Stimulated activated effector memory CD8-positive, alpha-beta T cell treated with anti-CD3 and anti-CD28 coated beads, Interleukin-12 subunit alpha, Interleukin-12 subunit beta, amount 100 ng/mL, for 72 hours (primary cell): ENCODE results near the gene DOCK2.
A peak's percentile ranks its signal among the peaks of the same experiment; 100 is the strongest.
"Not testable (repeated sequence)": the region's sequence is repeated elsewhere in the genome, so short reads cannot be mapped to it uniquely, and the experiment has no call there.

ENCODE experiments used
- ATAC-seq: fragments of 150-1000 bp; cut with Tn5 transposase; 2 replicates; pipeline ENCODE4 v1.10.0; 2021
- DNase-seq, 2 donors: peaks; one replicate each; pipeline ENCODE4 v3.0.0; 2021 to 2022; ENCODE audit warnings: low spot score in 2 of 2
- H3K27ac Mint-ChIP-seq: one replicate; pipeline ENCODE4 v1.8.0; 2022; ENCODE audit warnings: mild to moderate bottlenecking, mixed read lengths
- H3K36me3 Mint-ChIP-seq: one replicate; pipeline ENCODE4 v1.8.0; 2022; ENCODE audit warnings: mild to moderate bottlenecking, mixed read lengths
- H3K4me1 Mint-ChIP-seq: one replicate; pipeline ENCODE4 v1.8.0; 2022; ENCODE audit warnings: mixed read lengths
- H3K4me3 Mint-ChIP-seq: one replicate; pipeline ENCODE4 v1.8.0; 2022; ENCODE audit warnings: mild to moderate bottlenecking, mixed read lengths
- H3K9me3 Mint-ChIP-seq: one replicate; pipeline ENCODE4 v1.8.0; 2022; ENCODE audit warnings: mixed read lengths

DOCK2 gene

GRCh38 chr5:169834540-169834939 is 197.5 kb downstream of the DOCK2 start:
- DNase-seq, H3K4me3 Mint-ChIP-seq, H3K9me3 Mint-ChIP-seq: not testable (repeated sequence)
- H3K36me3 Mint-ChIP-seq, result peaks cover 18% of the 10 kb centered on the region
- ATAC-seq, result peak; percentile 71
- peak overlapping the region; percentile 53 for H3K27ac Mint-ChIP-seq
- peaks cover 49% of the 10 kb centered on the region for H3K4me1 Mint-ChIP-seq

DNA sequence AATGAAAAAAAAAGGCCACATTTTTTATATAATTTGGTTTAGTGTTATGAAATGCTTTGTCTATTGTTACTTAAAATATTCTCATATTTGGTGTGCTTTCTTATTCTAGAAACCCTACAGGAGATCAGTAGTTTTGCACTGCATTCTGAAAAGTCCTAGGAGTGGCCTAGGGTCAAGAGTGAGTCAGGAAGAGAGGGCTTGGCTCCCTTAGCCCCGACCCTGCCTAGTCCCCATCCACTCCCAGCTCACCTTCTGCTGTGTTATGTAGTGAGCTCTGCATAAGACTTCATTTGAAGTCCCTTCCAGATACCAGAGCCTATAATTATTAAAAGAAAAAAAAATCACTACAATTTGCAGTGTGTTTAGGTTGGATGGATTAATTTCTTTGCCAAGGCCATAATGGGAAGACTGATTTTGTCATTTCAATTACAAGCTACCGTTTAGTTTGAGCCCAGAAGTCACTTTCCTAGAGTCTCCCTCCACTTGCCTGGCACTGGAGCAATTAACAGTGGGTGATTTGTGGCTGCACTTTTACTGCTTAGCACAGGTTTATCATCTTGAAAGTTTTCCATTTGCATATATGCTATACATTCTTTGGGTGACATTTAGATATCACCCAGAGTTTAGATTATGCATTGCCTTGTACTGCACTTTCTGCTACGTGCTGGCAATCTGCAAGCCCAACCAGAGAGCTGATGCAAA is 199.9 kb downstream of the DOCK2 start:
- Mint-ChIP-seq H3K36me3 (peaks cover 43% of the 10 kb centered on the region), H3K27ac (no peak overlapping the region), H3K4me3 (no peak overlapping the region), H3K4me1 (peaks cover 56% of the 10 kb centered on the region), H3K9me3 (no peaks in the 10 kb centered on the region)
- ATAC-seq (no peak), DNase-seq (no peak)

DNA sequence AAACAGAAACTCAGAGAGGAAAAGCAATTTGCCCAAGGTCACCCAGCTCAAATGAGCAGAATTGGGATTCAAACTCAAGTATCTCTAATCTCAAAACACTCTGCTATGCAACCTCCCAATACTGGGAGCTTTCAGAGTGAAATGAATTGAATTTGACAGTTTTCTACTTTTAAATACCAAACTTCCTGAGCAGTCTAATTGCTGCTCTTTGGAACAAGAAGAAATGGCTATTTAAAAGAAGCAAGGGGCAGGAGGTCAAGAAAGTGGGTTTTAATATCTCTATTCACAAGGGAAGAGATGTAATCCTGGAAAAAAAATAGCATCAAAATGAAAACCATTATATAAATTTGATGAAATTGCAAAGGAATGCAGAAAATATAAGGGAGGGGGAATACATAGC is 200.6 kb downstream of the DOCK2 start:
- DNase-seq (no peak), ATAC-seq (no peak)
- no peak overlapping the region for H3K4me3 Mint-ChIP-seq
- no peaks in the 10 kb centered on the region for H3K9me3 Mint-ChIP-seq
- peaks cover 50% of the 10 kb centered on the region for H3K36me3 Mint-ChIP-seq
- H3K4me1 Mint-ChIP-seq, result peaks cover 49% of the 10 kb centered on the region
- peak overlapping the region; percentile 19 for H3K27ac Mint-ChIP-seq

GRCh38 chr5:169838688-169839087 is 201.6 kb downstream of the DOCK2 start:
- peaks cover 60% of the 10 kb centered on the region for H3K36me3 Mint-ChIP-seq
- peaks cover 40% of the 10 kb centered on the region for H3K4me1 Mint-ChIP-seq
- H3K4me3 Mint-ChIP-seq, result no peak overlapping the region
- ATAC-seq (peak; percentile 93), DNase-seq (peak in 1 of 2 donors; percentile 56)
- no peaks in the 10 kb centered on the region for H3K9me3 Mint-ChIP-seq
- H3K27ac Mint-ChIP-seq, result peak overlapping the region; percentile 19

DNA sequence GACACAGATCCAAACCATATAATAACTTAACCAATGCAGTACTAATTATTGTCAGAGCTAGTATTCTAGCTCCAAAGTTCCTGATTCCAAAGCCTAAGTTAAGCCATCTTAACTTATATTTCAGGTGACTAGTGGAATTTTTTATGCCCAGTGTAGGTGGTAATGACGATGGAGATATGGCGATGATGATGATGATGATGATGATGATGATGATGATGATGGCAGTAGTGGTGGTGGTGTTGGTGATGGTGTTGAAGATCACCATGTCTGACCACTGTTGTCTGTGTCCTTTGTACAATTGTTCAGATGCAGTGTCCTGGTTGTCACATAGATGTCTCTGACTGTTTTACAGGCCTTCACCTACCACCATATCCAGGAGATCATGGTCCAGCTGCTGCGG is 203.3 kb downstream of the DOCK2 start:
- peaks cover 43% of the 10 kb centered on the region for H3K4me1 Mint-ChIP-seq
- ATAC-seq, result no peak

DNA sequence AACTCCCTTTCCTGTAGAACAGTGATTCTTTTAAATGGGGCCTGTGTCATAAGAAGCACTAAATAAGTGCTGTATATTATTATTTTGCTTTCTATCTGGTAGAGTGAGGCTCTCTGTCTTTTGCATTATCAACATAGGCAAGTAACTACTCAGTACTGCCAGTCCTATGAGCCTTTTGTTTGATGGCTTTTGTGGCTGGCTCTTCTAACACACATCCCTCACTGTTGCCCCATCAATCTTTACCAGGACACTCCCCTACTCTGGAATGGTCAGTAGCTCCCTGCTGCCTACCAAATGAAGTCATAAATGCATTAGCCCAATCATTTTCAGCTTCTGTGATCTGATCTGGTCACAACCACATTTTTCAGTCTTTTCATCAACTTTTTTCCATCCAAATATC is 205.6 kb downstream of the DOCK2 start:
- peaks cover 72% of the 10 kb centered on the region for H3K36me3 Mint-ChIP-seq
- no peak overlapping the region for H3K4me3 Mint-ChIP-seq

More for the DNA sequence above, 203.3 kb downstream of the DOCK2 start:
- Mint-ChIP-seq H3K36me3 (peaks cover 68% of the 10 kb centered on the region), H3K4me3 (no peak overlapping the region), H3K27ac (no peak overlapping the region), H3K9me3 (no peaks in the 10 kb centered on the region)
- no peak for DNase-seq

DNA sequence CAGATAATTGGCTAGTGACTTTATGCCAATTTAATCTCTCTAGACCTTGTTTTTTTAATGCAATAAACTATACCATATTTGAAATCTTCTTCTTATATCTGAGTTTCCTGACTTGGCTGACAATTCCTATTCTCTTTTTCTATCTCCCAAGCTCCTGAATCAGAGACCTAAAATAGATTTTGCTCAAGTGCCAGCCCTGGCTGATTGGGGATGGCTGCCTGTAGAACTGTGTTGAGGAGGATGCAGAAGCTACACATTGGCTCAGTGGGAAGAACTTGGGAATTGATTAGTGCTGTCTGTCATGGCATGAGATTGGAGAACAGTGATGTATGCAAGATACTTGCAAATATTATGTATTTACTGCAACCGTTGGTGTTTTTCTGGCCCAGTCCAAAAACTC is 210.4 kb downstream of the DOCK2 start:
- ATAC-seq (no peak), DNase-seq (no peak)
- peaks cover 60% of the 10 kb centered on the region for H3K36me3 Mint-ChIP-seq
- H3K9me3 Mint-ChIP-seq, result peaks cover 13% of the 10 kb centered on the region
- no peak overlapping the region for H3K27ac Mint-ChIP-seq
- H3K4me3 Mint-ChIP-seq, result no peak overlapping the region
- H3K4me1 Mint-ChIP-seq, result peaks cover 22% of the 10 kb centered on the region

More for the DNA sequence above, 205.6 kb downstream of the DOCK2 start:
- ATAC-seq (no peak), DNase-seq (no peak)
- Mint-ChIP-seq H3K27ac (no peak overlapping the region), H3K4me1 (peaks cover 40% of the 10 kb centered on the region), H3K9me3 (no peaks in the 10 kb centered on the region)

DNA sequence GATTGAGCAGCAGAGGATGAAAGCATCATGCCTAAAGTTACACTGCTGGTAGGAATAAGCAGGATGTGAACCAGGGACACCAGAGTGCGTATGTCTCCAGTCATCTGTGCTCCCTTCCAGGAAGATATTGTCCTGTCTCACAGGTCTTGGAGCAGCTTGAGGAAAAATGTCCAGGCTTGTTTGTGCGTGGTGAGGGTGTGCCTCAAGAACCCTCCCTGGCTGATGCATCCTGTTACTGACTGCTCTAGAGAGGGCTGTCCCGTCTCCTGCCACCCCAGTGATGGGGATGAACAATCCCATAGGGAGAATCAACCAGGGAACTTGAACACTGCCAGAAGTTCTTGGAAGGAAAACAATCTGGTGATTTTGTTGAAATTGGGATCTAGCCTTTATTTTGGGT is 211.2 kb downstream of the DOCK2 start:
- Mint-ChIP-seq H3K4me3 (no peak overlapping the region), H3K36me3 (peaks cover 56% of the 10 kb centered on the region), H3K27ac (no peak overlapping the region), H3K9me3 (peaks cover 13% of the 10 kb centered on the region), H3K4me1 (peaks cover 22% of the 10 kb centered on the region)
- no peak for DNase-seq
- ATAC-seq, result no peak

- peaks cover 54% of the 10 kb centered on the region for H3K36me3 Mint-ChIP-seq
- no peak overlapping the region for H3K27ac Mint-ChIP-seq
Measured at GRCh38 chr5:169848792-169849191, 211.7 kb downstream of the DOCK2 start.

DNA sequence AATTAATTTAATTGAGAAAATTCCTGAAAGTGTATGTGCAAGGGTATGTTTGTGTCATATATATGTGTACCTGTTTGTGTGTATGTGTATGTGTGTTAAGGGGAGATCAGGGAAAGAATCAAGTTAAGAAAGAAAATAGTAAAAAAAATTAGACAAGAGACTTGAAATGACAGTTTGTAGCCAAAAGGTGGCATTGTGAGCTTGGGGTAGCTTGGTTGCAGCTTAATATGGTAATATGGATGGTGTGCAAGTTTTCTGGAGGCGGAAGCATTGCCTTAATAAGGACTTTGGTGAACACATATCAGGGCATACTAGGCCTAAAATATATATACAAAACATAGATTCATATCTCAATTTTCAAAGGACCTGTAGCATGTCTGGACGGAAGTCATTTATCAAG is 213.3 kb downstream of the DOCK2 start:
- Mint-ChIP-seq H3K4me3 (no peak overlapping the region), H3K9me3 (peaks cover 13% of the 10 kb centered on the region), H3K27ac (no peak overlapping the region), H3K4me1 (peaks cover 15% of the 10 kb centered on the region), H3K36me3 (peaks cover 54% of the 10 kb centered on the region)
- ATAC-seq (no peak), DNase-seq (no peak)

More at GRCh38 chr5:169848792-169849191, 211.7 kb downstream of the DOCK2 start:
- DNase-seq (no peak), ATAC-seq (no peak)
- Mint-ChIP-seq H3K4me1 (peaks cover 22% of the 10 kb centered on the region), H3K9me3 (peaks cover 13% of the 10 kb centered on the region), H3K4me3 (no peak overlapping the region)

- DNase-seq (no peak), ATAC-seq (no peak)
- peaks cover 20% of the 10 kb centered on the region for H3K4me1 Mint-ChIP-seq
- H3K27ac Mint-ChIP-seq, result no peak overlapping the region
- H3K9me3 Mint-ChIP-seq, result peaks cover 13% of the 10 kb centered on the region
- H3K36me3 Mint-ChIP-seq, result peaks cover 59% of the 10 kb centered on the region
- H3K4me3 Mint-ChIP-seq, result no peak overlapping the region
Measured at GRCh38 chr5:169851321-169851850, 214.3 kb downstream of the DOCK2 start.

- H3K9me3 Mint-ChIP-seq, result peaks cover under 1% of the 10 kb centered on the region
- ATAC-seq, result peak; percentile 97
- peaks cover 44% of the 10 kb centered on the region for H3K36me3 Mint-ChIP-seq
- no peak overlapping the region for H3K27ac Mint-ChIP-seq
- no peak overlapping the region for H3K4me3 Mint-ChIP-seq
- peaks cover 46% of the 10 kb centered on the region for H3K4me1 Mint-ChIP-seq
- no peak for DNase-seq
Measured at GRCh38 chr5:169856571-169856970, 219.5 kb downstream of the DOCK2 start.

DNA sequence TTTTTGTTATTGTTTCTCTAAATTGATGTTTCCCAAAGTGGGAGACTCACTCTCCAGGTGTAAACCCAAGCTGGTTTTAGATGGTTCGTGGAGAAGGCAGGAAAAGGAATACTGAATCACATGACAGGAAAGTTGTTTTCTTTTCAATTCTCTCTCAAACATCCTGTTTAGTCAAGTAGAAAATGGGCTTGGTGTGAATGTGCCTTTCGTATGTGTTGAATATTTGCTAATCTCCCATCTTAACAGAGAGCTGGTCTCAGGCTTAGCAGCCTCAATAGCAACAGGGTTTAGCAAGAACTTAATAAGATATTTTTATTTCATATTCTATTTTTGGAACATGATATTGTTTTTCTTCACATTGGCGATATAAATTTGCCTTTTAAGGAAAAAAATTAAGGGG is 223.5 kb downstream of the DOCK2 start:
- Mint-ChIP-seq H3K27ac (peak overlapping the region; percentile 11), H3K36me3 (peaks cover 26% of the 10 kb centered on the region), H3K9me3 (no peaks in the 10 kb centered on the region), H3K4me1 (peaks cover 44% of the 10 kb centered on the region), H3K4me3 (no peak overlapping the region)
- DNase-seq (no peak), ATAC-seq (no peak)

GRCh38 chr5:169861433-169861832 is 224.4 kb downstream of the DOCK2 start:
- peaks cover 47% of the 10 kb centered on the region for H3K4me1 Mint-ChIP-seq
- ATAC-seq, result no peak
- H3K27ac Mint-ChIP-seq, result no peak overlapping the region
- no peak for DNase-seq
- no peak overlapping the region for H3K4me3 Mint-ChIP-seq
- peaks cover 23% of the 10 kb centered on the region for H3K36me3 Mint-ChIP-seq
- no peaks in the 10 kb centered on the region for H3K9me3 Mint-ChIP-seq

- Mint-ChIP-seq H3K4me3 (no peak overlapping the region), H3K9me3 (no peaks in the 10 kb centered on the region), H3K4me1 (peaks cover 50% of the 10 kb centered on the region), H3K36me3 (peaks cover 23% of the 10 kb centered on the region), H3K27ac (no peak overlapping the region)
- ATAC-seq (no peak), DNase-seq (no peak)
Measured at GRCh38 chr5:169861934-169862333, 224.9 kb downstream of the DOCK2 start.

GRCh38 chr5:169862391-169862811 is 225.3 kb downstream of the DOCK2 start:
- H3K9me3 Mint-ChIP-seq, result no peaks in the 10 kb centered on the region
- ATAC-seq, result no peak

More at GRCh38 chr5:169862391-169862811, 225.3 kb downstream of the DOCK2 start:
- H3K4me1 Mint-ChIP-seq, result peaks cover 46% of the 10 kb centered on the region
- DNase-seq, result no peak
- no peak overlapping the region for H3K27ac Mint-ChIP-seq
- H3K36me3 Mint-ChIP-seq, result peaks cover 23% of the 10 kb centered on the region
- no peak overlapping the region for H3K4me3 Mint-ChIP-seq
